KMS-11 (cell line): Measurements from ENCODE around the gene TFB2M.

Experiments used
- H2AFZ ChIP-seq: fragments of 200-600 bp; sonication (generic); 2 replicates; pipeline ENCODE4 v1.6.1; 2016; ENCODE audit warnings: antibody characterized with exemption, mixed run types, low read depth
- H3K27ac ChIP-seq: fragments of 200-600 bp; sonication (generic); 2 replicates; pipeline ENCODE4 v1.6.1; 2016; ENCODE audit warnings: mild to moderate bottlenecking, mixed run types
- H3K27me3 ChIP-seq: fragments of 200-600 bp; sonication (generic); 2 replicates; pipeline ENCODE4 v1.6.1; 2017; ENCODE audit warnings: mild to moderate bottlenecking, low read depth, mixed run types, moderate library complexity; ENCODE audit not compliant: insufficient read depth
- H3K36me3 ChIP-seq: fragments of 200-600 bp; sonication (generic); 2 replicates; pipeline ENCODE4 v1.6.1; 2017; ENCODE audit warnings: mild to moderate bottlenecking, mixed run types; ENCODE audit not compliant: insufficient read depth
- H3K4me1 ChIP-seq: fragments of 200-600 bp; sonication (generic); 2 replicates; pipeline ENCODE4 v1.6.1; 2016; ENCODE audit warnings: mild to moderate bottlenecking, low read depth, mixed run types; ENCODE audit not compliant: poor library complexity, severe bottlenecking
- H3K4me2 ChIP-seq: fragments of 200-600 bp; sonication (generic); 2 replicates; pipeline ENCODE4 v1.7.0; 2016; ENCODE audit warnings: mild to moderate bottlenecking, mixed run types
- H3K4me3 ChIP-seq: fragments of 200-600 bp; sonication (generic); IDR thresholded peaks from 2 replicates; pipeline ENCODE4 v1.6.1; 2017; ENCODE audit warnings: low read depth, low read length, mixed read lengths; ENCODE audit not compliant: insufficient read depth
- H3K79me2 ChIP-seq: fragments of 200-600 bp; sonication (generic); 2 replicates; pipeline ENCODE4 v1.6.1; 2016; ENCODE audit warnings: low read depth, mixed run types; ENCODE audit not compliant: insufficient read depth
- H3K9ac ChIP-seq: fragments of 200-600 bp; sonication (generic); 2 replicates; pipeline ENCODE4 v1.6.1; 2016; ENCODE audit warnings: mild to moderate bottlenecking, mixed run types
- H4K20me1 ChIP-seq: fragments of 200-600 bp; sonication (generic); 2 replicates; pipeline ENCODE4 v1.6.1; 2016; ENCODE audit warnings: mild to moderate bottlenecking, mixed run types; ENCODE audit not compliant: insufficient read depth
- TF ChIP-seq, protein P1 (sequence below): fragments of 200-600 bp; sonication (generic); conservative IDR thresholded peaks from 2 replicates; pipeline ENCODE4 v1.6.1; 2017; ENCODE audit warnings: low read depth, mild to moderate bottlenecking, antibody characterized with exemption, low read length, moderate library complexity, mixed read lengths

Gene TFB2M

DNA sequence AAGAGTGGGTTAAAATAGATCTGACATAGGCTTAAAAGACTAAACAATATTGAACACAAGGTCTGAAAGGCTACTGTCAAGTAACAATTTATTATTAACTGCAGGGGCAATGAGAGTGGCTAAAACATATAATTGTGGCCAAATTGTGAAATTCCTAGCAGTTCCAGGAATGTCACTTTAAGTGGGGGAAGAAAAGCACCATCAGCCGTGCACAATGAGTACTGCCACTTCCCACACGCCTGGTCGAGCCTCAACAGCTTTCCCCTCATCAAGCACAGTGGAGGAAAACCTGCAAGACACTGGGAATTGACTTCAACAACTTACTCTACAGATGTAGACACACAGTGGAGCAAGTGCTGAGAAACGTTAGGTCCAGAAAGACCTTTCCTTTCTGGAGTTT, 16.4 kb downstream of the TFB2M start:
- Histone ChIP-seq H2AFZ (no peak overlapping the region), H3K4me1 (no peaks in the 10 kb centered on the region), H3K79me2 (no peaks in the 10 kb centered on the region), H3K27me3 (no peaks in the 10 kb centered on the region), H4K20me1 (no peaks in the 10 kb centered on the region), H3K27ac (no peak overlapping the region), H3K9ac (no peak overlapping the region), H3K4me3 (no peak overlapping the region), H3K36me3 (no peaks in the 10 kb centered on the region; the same call in 1 of the 2 replicates), H3K4me2 (no peak overlapping the region)
- TF ChIP-seq, protein P1, sequence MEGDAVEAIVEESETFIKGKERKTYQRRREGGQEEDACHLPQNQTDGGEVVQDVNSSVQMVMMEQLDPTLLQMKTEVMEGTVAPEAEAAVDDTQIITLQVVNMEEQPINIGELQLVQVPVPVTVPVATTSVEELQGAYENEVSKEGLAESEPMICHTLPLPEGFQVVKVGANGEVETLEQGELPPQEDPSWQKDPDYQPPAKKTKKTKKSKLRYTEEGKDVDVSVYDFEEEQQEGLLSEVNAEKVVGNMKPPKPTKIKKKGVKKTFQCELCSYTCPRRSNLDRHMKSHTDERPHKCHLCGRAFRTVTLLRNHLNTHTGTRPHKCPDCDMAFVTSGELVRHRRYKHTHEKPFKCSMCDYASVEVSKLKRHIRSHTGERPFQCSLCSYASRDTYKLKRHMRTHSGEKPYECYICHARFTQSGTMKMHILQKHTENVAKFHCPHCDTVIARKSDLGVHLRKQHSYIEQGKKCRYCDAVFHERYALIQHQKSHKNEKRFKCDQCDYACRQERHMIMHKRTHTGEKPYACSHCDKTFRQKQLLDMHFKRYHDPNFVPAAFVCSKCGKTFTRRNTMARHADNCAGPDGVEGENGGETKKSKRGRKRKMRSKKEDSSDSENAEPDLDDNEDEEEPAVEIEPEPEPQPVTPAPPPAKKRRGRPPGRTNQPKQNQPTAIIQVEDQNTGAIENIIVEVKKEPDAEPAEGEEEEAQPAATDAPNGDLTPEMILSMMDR = no peak

DNA sequence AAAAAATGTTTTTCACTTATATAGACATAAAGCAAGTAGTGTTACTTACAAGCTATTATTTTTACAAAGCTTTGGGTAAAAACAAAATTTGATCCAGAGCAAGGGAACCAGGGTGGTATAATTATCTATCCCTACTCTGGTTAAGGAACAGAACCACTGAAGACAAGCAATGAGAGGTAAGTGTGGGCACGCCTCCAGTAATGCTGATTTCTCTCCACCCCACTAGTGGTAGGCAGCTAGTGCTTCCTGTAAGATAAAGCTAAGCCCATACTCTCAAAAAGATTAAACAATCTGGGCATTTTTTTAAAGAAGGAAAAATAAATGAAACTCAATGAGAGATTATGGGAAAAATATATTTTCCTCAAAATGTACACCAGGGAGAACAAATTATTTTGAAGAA, 22.1 kb downstream of the TFB2M start:
- no peaks in the 10 kb centered on the region for H4K20me1 ChIP-seq
- TF ChIP-seq, protein P1 = no peak
- no peak overlapping the region for H2AFZ ChIP-seq
- no peak overlapping the region for H3K27ac ChIP-seq
- peaks cover 5% of the 10 kb centered on the region; the same call in 1 of the 2 replicates for H3K36me3 ChIP-seq
- no peak overlapping the region for H3K4me2 ChIP-seq
- no peaks in the 10 kb centered on the region for H3K27me3 ChIP-seq
- no peak overlapping the region for H3K9ac ChIP-seq
- H3K4me3 ChIP-seq = no peak overlapping the region
- H3K79me2 ChIP-seq = no peaks in the 10 kb centered on the region
- no peaks in the 10 kb centered on the region for H3K4me1 ChIP-seq

DNA sequence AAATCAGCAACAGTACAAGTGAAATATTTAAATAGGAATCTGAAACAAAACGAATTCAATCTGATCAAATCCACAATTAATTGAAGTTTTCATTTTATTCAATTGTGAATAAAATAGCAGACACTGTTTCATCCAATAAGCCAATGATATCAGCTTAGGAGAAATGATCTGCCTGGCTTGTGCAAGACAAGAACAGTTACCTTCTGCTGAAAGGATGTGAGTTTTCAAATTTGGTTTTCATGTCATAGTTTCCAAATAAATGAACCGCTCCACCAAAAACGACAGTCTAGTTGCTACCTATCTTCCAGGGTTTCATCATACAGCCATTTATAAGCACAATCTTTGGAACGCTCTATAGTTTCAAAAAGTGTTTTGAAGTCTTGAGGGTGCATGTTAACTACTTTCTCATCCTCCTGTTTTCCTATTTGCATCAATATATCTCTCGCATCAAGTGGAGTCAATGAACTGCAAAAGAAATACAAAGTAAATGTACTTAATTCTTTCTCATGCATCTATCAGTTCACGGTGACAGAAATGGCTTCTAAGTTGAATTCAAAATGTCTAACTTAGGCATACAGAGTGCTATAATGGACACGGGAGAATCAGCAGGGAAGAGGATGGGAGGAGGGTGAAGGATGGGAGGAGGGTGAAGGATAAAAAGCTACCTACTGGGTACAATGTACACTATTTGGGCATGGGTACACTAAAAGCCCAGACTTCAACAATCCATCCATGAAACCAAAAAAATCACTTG, 25.1 kb downstream of the TFB2M start:
- Histone ChIP-seq H3K79me2 (no peaks in the 10 kb centered on the region), H3K9ac (no peak overlapping the region), H3K4me3 (no peak overlapping the region), H4K20me1 (no peaks in the 10 kb centered on the region), H3K27ac (no peak overlapping the region), H2AFZ (no peak overlapping the region), H3K36me3 (peaks cover 5% of the 10 kb centered on the region; the same call in 1 of the 2 replicates), H3K4me1 (no peaks in the 10 kb centered on the region), H3K27me3 (no peaks in the 10 kb centered on the region), H3K4me2 (no peak overlapping the region)
- TF ChIP-seq, protein P1 = no peak

DNA sequence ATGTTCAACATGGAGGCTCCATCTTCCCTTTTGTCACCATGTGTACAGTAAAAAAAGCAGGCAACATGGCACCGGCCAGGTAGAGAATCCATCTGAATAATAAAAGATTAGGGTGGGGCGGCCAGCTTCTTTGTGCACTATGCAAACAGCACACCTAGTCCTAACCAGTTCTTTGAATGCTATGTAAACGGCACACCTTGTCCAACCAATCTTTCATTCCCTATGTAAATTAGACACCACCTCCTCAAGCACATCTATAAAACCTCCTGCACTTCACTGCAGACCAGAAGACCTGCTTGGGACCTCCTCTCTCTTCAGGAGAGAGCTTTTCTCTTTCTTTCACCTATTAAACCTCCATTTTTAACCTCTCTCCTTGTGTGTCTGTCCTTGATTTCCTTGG, 28.2 kb downstream of the TFB2M start:
- H3K4me3 ChIP-seq = no peak overlapping the region
- H2AFZ ChIP-seq = no peak overlapping the region
- TF ChIP-seq, protein P1 = no peak
- H3K36me3 ChIP-seq = no peaks in the 10 kb centered on the region
- H3K27me3 ChIP-seq = no peaks in the 10 kb centered on the region
- H3K9ac ChIP-seq = no peak overlapping the region
- no peaks in the 10 kb centered on the region for H4K20me1 ChIP-seq
- no peaks in the 10 kb centered on the region for H3K4me1 ChIP-seq
- no peaks in the 10 kb centered on the region for H3K79me2 ChIP-seq
- H3K27ac ChIP-seq = no peak overlapping the region
- no peak overlapping the region for H3K4me2 ChIP-seq
